ENCODE data around the gene SLC5A9.
"Not testable (repeated sequence)": the region's sequence is repeated elsewhere in the genome, so short reads cannot be mapped to it uniquely, and the experiment has no call there.

The SLC5A9 gene

DNA sequence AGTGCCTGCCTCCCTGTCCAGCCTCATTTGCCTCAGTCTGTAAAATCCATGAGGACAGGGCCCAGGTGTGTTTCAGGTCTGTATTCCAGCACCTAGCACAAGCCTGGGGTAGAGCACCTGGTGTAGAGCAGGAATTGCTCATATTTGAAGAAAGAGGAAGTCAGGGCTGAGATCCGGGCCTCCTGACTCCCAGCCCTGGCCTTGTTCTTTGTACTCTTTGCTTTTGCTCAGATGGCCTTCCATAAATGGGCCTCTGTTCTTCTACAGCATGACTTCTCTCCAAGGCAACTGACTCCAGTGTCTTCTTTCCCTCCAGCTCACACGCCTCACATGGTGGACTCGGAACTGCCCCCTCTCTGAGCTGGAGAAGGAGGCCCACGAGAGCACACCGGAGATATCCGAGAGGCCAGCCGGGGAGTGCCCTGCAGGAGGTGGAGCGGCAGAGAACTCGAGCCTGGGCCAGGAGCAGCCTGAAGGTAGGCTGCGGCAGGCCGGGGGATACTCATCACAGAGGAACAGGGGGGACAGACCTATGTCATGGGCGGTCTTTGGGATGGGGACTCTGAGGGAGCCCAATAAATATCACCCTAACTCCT is 19.7 kb downstream of the SLC5A9 start:
- no peak for DNase-seq (ENCODE audit: low read depth)

DNA sequence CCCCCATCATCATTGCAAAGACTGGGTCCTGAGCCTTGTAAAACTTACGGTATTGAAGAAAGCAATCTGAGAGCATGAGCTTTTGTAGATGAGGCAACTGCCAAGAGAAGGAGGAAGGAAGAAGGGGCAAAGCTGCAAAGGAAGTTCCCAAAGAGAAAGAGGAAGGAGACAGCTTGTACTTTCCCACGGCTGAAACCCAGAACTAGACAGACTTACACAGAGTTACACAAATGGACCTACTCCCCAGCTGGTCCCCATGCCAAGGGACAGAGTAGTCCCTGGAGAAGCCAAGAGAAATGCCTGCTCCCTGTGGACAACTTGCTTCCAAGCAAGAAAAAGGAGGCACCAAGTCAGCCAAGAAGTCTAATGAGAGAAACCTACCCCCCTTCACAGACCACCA is 22.6 kb downstream of the SLC5A9 start:
- DNase-seq (ENCODE audit: low read depth): no peak

GRCh38 chr1:48246727-48247126 is 24.2 kb downstream of the SLC5A9 start:
- DNase-seq (ENCODE audit: low read depth): no peak

DNA sequence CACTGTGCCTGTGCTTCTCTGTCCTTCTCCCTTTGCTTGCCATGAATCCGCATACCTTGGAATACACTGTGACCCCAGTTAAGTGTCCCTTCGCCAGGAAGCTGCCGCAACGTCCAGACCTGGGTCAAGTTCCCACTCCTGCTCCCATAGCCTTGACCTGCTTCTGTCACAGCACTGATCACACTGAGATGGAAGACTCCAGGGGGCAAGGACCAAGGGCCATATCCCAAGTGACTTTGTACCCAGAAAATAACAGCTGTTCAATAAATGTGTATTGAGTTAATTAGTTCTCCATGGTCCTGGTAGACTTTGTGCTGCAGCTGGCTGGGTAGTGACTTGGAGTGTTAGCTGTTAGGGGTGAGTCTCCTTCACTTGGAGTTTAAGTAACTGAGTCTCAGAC is 25.8 kb downstream of the SLC5A9 start:
- no peak for DNase-seq (ENCODE audit: low read depth)

- DNase-seq (ENCODE audit: low read depth): no peak
Measured at GRCh38 chr1:48249868-48250267, 27.4 kb downstream of the SLC5A9 start.

GRCh38 chr1:48250572-48250971 is 28.1 kb downstream of the SLC5A9 start:
- no peak for DNase-seq (ENCODE audit: low read depth)

GRCh38 chr1:48251323-48251722 is 28.8 kb downstream of the SLC5A9 start:
- DNase-seq (ENCODE audit: low read depth): no peak

DNA sequence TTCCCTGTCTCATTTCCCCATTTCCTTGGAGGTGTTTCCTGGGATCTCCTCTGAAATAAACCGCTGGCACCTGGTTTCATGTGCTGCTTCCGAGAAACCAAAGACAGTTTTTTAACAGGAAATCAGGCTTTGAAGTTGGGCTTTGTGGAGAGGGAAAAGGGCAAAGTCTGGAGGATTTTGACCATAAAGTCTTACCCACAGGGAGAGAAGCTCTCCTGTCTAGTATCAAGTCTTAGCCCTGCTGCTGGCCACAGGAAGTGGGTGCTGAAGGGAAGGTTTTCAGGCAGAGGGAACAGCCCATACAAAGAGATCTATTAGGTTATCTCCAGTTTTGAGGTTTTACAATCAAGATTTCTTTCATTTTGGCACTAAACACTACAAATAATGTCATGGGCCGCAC is 29.3 kb downstream of the SLC5A9 start:
- no peak for DNase-seq (ENCODE audit: low read depth)

DNA sequence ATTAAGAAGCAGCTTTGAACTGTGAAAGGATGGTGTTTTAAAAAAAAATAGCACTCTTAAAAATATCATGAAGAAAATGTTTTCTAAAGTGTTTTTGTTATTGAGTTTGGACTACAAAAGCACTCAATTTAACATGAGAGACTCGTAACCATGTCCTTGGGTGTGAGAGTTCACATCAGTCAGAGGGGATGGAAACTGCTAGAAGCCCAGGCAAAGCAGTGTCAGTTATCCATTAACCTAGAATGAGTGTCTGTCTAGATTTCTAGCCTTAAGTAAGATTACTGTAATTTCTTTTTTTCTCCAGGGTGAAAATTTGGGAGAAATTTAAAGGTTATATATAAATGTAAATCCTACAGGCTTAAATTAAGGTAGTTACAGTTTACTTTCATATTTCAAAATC is 31.7 kb downstream of the SLC5A9 start:
- DNase-seq (ENCODE audit: low read depth): no peak

GRCh38 chr1:48258106-48258505 is 35.6 kb downstream of the SLC5A9 start:
- DNase-seq (ENCODE audit: low read depth): no peak

- DNase-seq (ENCODE audit: low read depth): no peak
Measured at GRCh38 chr1:48261881-48262400, 39.4 kb downstream of the SLC5A9 start.

- no peak for DNase-seq (ENCODE audit: low read depth)
Measured at GRCh38 chr1:48263041-48263440, 40.5 kb downstream of the SLC5A9 start.

DNA sequence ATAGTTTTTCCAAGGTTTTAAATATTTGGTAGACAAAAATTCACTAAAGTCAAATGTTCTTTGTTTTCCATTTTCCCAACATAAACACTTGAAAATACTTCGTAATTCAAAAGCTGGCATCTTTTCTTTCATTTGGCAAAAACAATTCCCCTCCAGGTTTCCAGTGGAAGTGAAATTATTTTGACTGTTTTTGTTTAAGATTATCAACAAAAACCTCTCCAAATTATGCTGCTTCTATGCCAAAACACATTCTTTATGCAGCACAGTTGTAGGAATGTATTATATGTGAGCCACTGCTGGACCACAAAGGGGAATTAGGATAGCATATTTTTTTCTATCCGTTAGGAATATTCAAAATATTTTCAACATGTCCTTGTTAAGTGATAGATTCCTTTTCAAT is 44.1 kb downstream of the SLC5A9 start:
- no peak for DNase-seq (ENCODE audit: low read depth)

GRCh38 chr1:48277437-48277836 is 54.9 kb downstream of the SLC5A9 start:
- not testable (repeated sequence) for DNase-seq (ENCODE audit: low read depth)

- not testable (repeated sequence) for DNase-seq (ENCODE audit: low read depth)
Measured at GRCh38 chr1:48282329-48282728, 59.8 kb downstream of the SLC5A9 start.

DNA sequence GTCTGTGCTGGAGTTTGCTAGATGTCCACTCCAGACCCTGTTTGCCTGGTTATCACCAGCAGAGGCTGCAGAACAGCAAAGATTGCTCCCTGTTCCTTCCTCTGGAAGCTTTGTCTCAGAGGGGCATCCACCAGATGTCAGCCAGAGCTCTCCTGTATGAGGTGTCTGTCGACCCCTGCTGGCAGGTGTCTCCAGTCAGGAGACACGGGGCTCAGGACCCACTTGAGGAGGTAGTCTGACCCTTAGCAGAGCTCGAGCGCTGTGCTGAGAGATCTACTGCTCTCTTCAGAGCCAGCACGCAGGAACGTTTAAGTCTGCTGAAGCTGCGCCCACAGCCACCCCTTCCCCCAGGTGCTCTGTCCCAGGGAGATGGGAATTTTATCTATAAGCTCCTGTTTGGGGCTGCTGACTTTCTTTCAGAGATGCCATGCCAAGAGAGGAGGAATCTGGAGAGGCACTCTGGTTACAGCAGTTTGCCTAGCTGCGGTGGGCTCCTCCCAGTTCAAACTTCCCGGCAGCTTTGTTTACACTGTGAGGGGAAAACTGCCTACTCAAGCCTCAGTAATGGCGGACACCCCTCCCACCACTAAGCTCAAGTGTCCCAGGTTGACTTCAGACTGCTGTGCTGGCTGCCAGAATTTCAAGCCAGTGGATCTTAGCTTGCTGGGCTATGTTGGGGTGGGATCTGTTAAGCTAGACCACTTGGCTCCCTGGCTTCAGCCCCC is 62.3 kb downstream of the SLC5A9 start:
- not testable (repeated sequence) for DNase-seq (ENCODE audit: low read depth)

DNA sequence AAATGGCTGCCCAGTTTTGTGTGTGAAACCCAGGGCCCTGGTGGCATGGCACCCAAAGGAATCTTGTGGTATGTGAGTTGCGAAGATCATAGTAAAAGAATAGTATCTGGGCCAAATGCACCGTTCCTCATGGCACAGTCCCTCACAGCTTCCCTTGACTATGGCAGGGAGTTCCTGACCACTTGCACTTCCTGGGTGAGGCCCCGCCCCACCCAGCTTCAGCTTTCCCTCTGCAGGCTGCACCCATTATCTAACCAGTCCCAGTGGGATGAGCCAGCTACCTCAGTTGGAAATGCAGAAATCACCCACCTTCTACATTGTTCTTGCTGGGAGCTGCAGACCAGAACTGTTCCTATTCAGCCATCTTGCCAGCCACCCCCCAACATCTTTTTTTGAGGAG is 63.0 kb downstream of the SLC5A9 start:
- DNase-seq (ENCODE audit: low read depth): no peak

DNA sequence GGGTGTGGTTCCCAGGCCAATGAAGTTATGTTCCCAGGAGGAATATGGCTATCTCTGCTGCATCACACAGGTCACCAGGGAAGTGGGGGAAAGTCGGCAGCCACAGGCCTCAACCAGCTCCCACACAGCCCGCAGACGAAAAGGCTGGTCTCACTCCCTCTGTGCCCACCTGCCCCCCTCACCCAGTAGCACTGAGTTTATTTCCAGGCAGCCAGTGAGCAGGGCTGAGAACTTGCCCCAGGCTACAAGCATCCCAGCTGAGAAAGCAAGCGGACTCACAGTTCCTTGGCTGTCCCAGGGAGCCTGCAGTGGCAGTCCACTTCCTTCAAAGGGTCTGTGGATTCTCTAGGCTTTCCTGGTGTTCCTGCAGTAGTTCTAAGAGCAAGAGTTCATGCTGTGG is 68.9 kb downstream of the SLC5A9 start:
- DNase-seq (ENCODE audit: low read depth): no peak

GRCh38 chr1:48292706-48293105 is 70.2 kb downstream of the SLC5A9 start:
- no peak for DNase-seq (ENCODE audit: low read depth)

DNA sequence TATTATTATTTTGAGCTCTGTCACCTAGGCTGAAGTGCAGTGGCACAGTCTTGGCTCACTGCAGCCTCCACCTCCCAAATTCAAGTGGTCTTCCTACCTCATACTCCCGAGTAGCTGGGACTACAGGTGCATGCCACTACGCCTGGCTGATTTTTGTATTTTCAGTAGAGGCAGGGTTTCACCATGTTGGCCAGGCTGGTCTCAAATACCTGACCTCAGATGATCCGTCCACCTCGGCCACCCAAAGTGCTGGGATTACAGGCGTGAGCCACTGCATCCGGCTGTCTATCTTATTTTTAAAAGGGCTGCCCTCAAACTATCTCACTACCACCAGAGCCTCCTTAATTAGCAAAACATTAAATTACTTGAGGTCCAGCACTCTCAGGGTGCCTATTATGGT is 71.6 kb downstream of the SLC5A9 start:
- not testable (repeated sequence) for DNase-seq (ENCODE audit: low read depth)

GRCh38 chr1:48294656-48295055 is 72.1 kb downstream of the SLC5A9 start:
- DNase-seq (ENCODE audit: low read depth): no peak
